ENCODE data around the gene RAD50. TPM values are rescaled to one million over a fixed set of nuclear protein-coding genes. Genes with fewer than 3 reads are reported as not detected.

Gene RAD50
- total and polyA plus RNA-seq, 10 of the 15 experiments (the other 5 are each of a cell fraction or from before 2014, with no cell fraction given): 12.8 to 68.6 (median 47.0) TPM

GRCh38 chr5:132646583-132647266 lies 89.9 kb downstream of the RAD50 start (continued):
- TF ChIP-seq RB1 (IDR thresholded peaks at IDR 0.05; ENCODE audit: borderline replicate concordance) (no peak), HDAC2 (IDR thresholded peaks at IDR 0.05) (no peak), EP300 (IDR thresholded peaks at IDR 0.05; ENCODE audit: borderline replicate concordance in 1 of 2, control insufficient read depth in 1 of 2, low read depth in 2 of 2, low read length in 2 of 2) (no peak), RCOR1 (conservative IDR thresholded peaks at IDR 0.05; ENCODE audit: low read depth, low read length) (no peak), JUNB (IDR thresholded peaks at IDR 0.05) (no peak), HCFC1 (IDR thresholded peaks at IDR 0.05; ENCODE audit: low read length) (no peak), NR2C2 (IDR thresholded peaks at IDR 0.05; ENCODE audit: borderline replicate concordance, control insufficient read depth, insufficient read length, low read depth) (no peak), RUNX3 (IDR thresholded peaks at IDR 0.05; ENCODE audit: low read length) (no peak)

GRCh38 chr5:132647473-132647872 lies 90.7 kb downstream of the RAD50 start:
- no peak overlapping the region for H3K4me3 ChIP-seq
- ChIA-PET RAD21 (ENCODE audit: unreplicated experiment) (interaction anchor here (1.2 to 1.4 kb wide), 2 partner anchors 14 to 61 kb away, joined by 3 to 5 read pairs; no protein-coding TSS in a partner anchor), POLR2A (interaction anchor here (0.9 to 1.5 kb wide), 3 partner anchors 8 to 91 kb away, joined by 3 to 5 read pairs (median 4); partner anchors contain the start of gene RAD50), SMC1A (ENCODE audit: uncharacterized antibody, unreplicated experiment) (interaction anchor here (1.0 to 2.6 kb wide), 6 partner anchors 9 to 61 kb away, joined by 3 to 12 read pairs (median 3); partner anchors contain the start of gene IL13), CTCF (interaction anchor here (1.2 to 1.7 kb wide), 4 partner anchors 9 to 173 kb away, joined by 3 to 7 read pairs (median 5); no protein-coding TSS in a partner anchor)
- no peaks in the 10 kb centered on the region for H3K79me2 ChIP-seq (ENCODE audit: control insufficient read depth, insufficient read depth, low read length)
- no peaks in the 10 kb centered on the region; the same call in 1 of the 3 replicates for H3K9me3 ChIP-seq (replicated peaks; ENCODE audit: control insufficient read depth, insufficient read depth, low read length)
- H3K27me3 ChIP-seq (replicated peaks in 1 of 2; ENCODE audit: control insufficient read depth in 2 of 2, insufficient read depth in 2 of 2, low read length in 1 of 2): no peaks in the 10 kb centered on the region
- BruUV-seq (replicated peaks): no TSS peak
- H3K4me1 ChIP-seq (ENCODE audit: control insufficient read depth, insufficient read depth, low read length): no peaks in the 10 kb centered on the region
- ATAC-seq (no peak), DNase-seq (ENCODE audit: low read depth, low spot score) (no peak), FAIRE-seq (no peak)
- peaks cover 6 to 7% of the 10 kb centered on the region in 2 experiments for H3K36me3 ChIP-seq (ENCODE audit: control insufficient read depth in 2 of 2, insufficient read depth in 2 of 2, low read length in 1 of 2)
- no peaks in the 10 kb centered on the region for H4K20me1 ChIP-seq (ENCODE audit: control insufficient read depth, insufficient read depth)
- no peak overlapping the region for H3K27ac ChIP-seq (ENCODE audit: control insufficient read depth, insufficient read depth)
- intact Hi-C loops (cut with micrococcal nuclease; ENCODE audit: unreplicated experiment) (no loop called here), in situ Hi-C loops (cut with MboI) (no loop called here)
- H3K4me2 ChIP-seq (ENCODE audit: control insufficient read depth, insufficient read depth): no peak overlapping the region
- TF ChIP-seq ZSCAN29 (IDR thresholded peaks at IDR 0.05): no peak
- no peak for TF ChIP-seq ZNF274 (IDR thresholded peaks at IDR 0.05; ENCODE audit: insufficient read depth, insufficient read length)
- TF ChIP-seq TAF1 (IDR thresholded peaks at IDR 0.05; ENCODE audit: borderline replicate concordance, low read depth, low read length): no peak
- no peak for TF ChIP-seq PBX3 (IDR thresholded peaks at IDR 0.05; ENCODE audit: insufficient replicate concordance, low read depth, low read length)
- no peak for TF ChIP-seq CEBPB (IDR thresholded peaks at IDR 0.05; ENCODE audit: borderline replicate concordance in 1 of 2, low read depth in 2 of 2, low read length in 2 of 2)
- no peak for TF ChIP-seq FOS (IDR thresholded peaks at IDR 0.05; ENCODE audit: borderline replicate concordance, extremely low read depth, insufficient read length)
- TF ChIP-seq KLF5 (IDR thresholded peaks at IDR 0.05; ENCODE audit: partially characterized antibody): no peak
- no peak for TF ChIP-seq RAD51 (IDR thresholded peaks at IDR 0.05)
- no peak overlapping the region for H2AFZ ChIP-seq (ENCODE audit: control insufficient read depth, low read depth, low read length)
- 73% methylated on average over 2 of the region's 2 CpGs for whole genome bisulfite sequencing (ENCODE audit: insufficient coverage, insufficient replicate concordance, low lambda C conversion rate, missing lambda C conversion rate)
- H3K9ac ChIP-seq (ENCODE audit: control insufficient read depth, insufficient read depth, low read length): no peak overlapping the region

Measured in GM12878 (cell line).